HCT116 (cell line): ENCODE measurements around the gene THBS4. TPM values are rescaled to one million over a fixed set of nuclear protein-coding genes. Genes with fewer than 3 reads are reported as not detected.

Experiments
- ATAC-seq: fragments of 200-7000 bp; cut with Tn5 transposase; 2 replicates; pipeline ENCODE4 v1.9.1; 2020; ENCODE audit warnings: mild to moderate bottlenecking, moderate library complexity
- BruUV-seq: library from RNA; stranded (reverse); fragments of 400-500 nt; replicated peaks from 2 replicates; lab custom pipeline; 2021; lab: Mats Ljungman, UMichigan
- CTCF ChIA-PET: fragments of 300-600 bp; sonication (Branson Sonifier 250); formaldehyde crosslinking; loops from one replicate; lab custom pipeline; 2021; ENCODE audit warnings: antibody characterized with exemption; lab: Charles Lee
- POLR2A ChIA-PET: fragments of 300-600, 350-600 bp; sonication (Branson Sonifier 250); formaldehyde crosslinking; loops from one replicate; lab custom pipeline; 2021; ENCODE audit warnings: antibody characterized with exemption; lab: Charles Lee
- RAD21 ChIA-PET, 2 experiments: fragments of 300-600 bp; sonication (Branson Sonifier 250); formaldehyde crosslinking; loops; one replicate each; lab custom pipeline; 2023; ENCODE audit warnings: low total read pairs in 2 of 2; ENCODE audit not compliant: uncharacterized antibody in 2 of 2, unreplicated experiment in 2 of 2, low non-redundant PET in 1 of 2; lab: Charles Lee
- DNase-seq: peaks from one replicate; pipeline ENCODE4 v3.0.0-alpha.2; 2010; ENCODE audit warnings: low read depth, low spot score
- H2AFZ ChIP-seq: fragments of 200-600 bp; shearing (Covaris generic), sonication (generic); 2 replicates; pipeline ENCODE4 v1.6.1; 2017; ENCODE audit warnings: low read depth, mixed run types, mixed read lengths, antibody characterized with exemption, low read length; ENCODE audit not compliant: poor library complexity, severe bottlenecking
- H3K27ac ChIP-seq: 2 replicates; pipeline ENCODE4 v1.5.1; 2012; ENCODE audit warnings: low read depth, low read length
- H3K27me3 ChIP-seq: fragments of 200-600 bp; sonication (generic); 2 replicates; pipeline ENCODE4 v1.6.1; 2016; ENCODE audit warnings: mixed run types, low read length, mixed read lengths; ENCODE audit not compliant: insufficient read depth
- H3K36me3 ChIP-seq, 2 experiments: fragments of 200-500 bp in 1 of 2; fragments of 200-600 bp in 1 of 2; sonication (Bioruptor generic) in 1 of 2; sonication (generic) in 1 of 2; 2 replicates each; pipeline versions ENCODE4 v1.5.1 to v1.6.1; 2014 to 2016; ENCODE audit warnings: low read length in 2 of 2, inconsistent platforms in 1 of 2, mixed read lengths in 1 of 2, mixed run types in 1 of 2; ENCODE audit not compliant: insufficient read depth in 2 of 2, control insufficient read depth in 1 of 2
- H3K4me1 ChIP-seq, 2 experiments: fragments of 200-600 bp in 1 of 2; sonication (generic) in 1 of 2; 2 replicates each; pipeline versions ENCODE4 v1.5.1 to v1.6.1; 2012 to 2017; ENCODE audit warnings: low read length in 2 of 2, inconsistent platforms in 1 of 2, mild to moderate bottlenecking in 1 of 2, mixed read lengths in 1 of 2, mixed run types in 1 of 2, moderate library complexity in 1 of 2; ENCODE audit not compliant: insufficient read depth in 2 of 2, control insufficient read depth in 1 of 2
- H3K4me2 ChIP-seq: fragments of 200-600 bp; sonication (generic); 2 replicates; pipeline ENCODE4 v1.6.1; 2017; ENCODE audit warnings: mixed run types, low read length, mixed read lengths
- H3K4me3 ChIP-seq, 2 experiments: fragments of 200-600 bp in 1 of 2; sonication (generic) in 1 of 2; replicated peaks in 1 of 2; 2 replicates each; pipeline ENCODE4 v1.5.1; 2011 to 2016; ENCODE audit warnings: low read length in 2 of 2, control low read depth in 1 of 2, low read depth in 1 of 2, mild to moderate bottlenecking in 1 of 2, mixed read lengths in 1 of 2, mixed run types in 1 of 2
- H3K79me2 ChIP-seq: fragments of 200-600 bp; sonication (generic); 2 replicates; pipeline ENCODE4 v1.6.1; 2017; ENCODE audit warnings: mild to moderate bottlenecking, mixed run types, low read length, moderate library complexity, mixed read lengths; ENCODE audit not compliant: insufficient read depth
- H3K9ac ChIP-seq: fragments of 200-600 bp; sonication (generic); 2 replicates; pipeline ENCODE4 v1.6.1; 2016; ENCODE audit warnings: low read length, mixed read lengths
- H3K9me2 ChIP-seq: fragments of 200-600 bp; sonication (generic), shearing (Covaris generic); 2 replicates; pipeline ENCODE4 v1.6.1; 2017; ENCODE audit warnings: mixed run types, mild to moderate bottlenecking, moderate library complexity; ENCODE audit not compliant: insufficient read depth
- H3K9me3 ChIP-seq, 2 experiments: fragments of 200-500 bp in 1 of 2; fragments of 200-600 bp in 1 of 2; sonication (Bioruptor generic) in 1 of 2; sonication (generic) in 1 of 2; 2 replicates each; pipeline ENCODE4 v1.6.1; 2014 to 2017; ENCODE audit warnings: low read length in 2 of 2, mixed read lengths in 2 of 2, inconsistent platforms in 1 of 2, low read depth in 1 of 2, mild to moderate bottlenecking in 1 of 2, mixed run types in 1 of 2, moderate library complexity in 1 of 2; ENCODE audit not compliant: control insufficient read depth in 1 of 2, insufficient read depth in 1 of 2
- H4K20me1 ChIP-seq: fragments of 200-600 bp; sonication (generic), shearing (Covaris generic); 2 replicates; pipeline ENCODE4 v1.6.1; 2017; ENCODE audit warnings: mixed run types, mild to moderate bottlenecking, moderate library complexity; ENCODE audit not compliant: insufficient read depth
- CBX3 ChIP-seq: IDR thresholded peaks from 2 replicates; pipeline ENCODE4 v1.6.1; 2012; ENCODE audit warnings: low read depth
- CEBPB ChIP-seq: IDR thresholded peaks from 2 replicates; pipeline ENCODE4 v1.6.1; 2012; ENCODE audit warnings: low read depth
- EGR1 ChIP-seq: IDR thresholded peaks from 2 replicates; pipeline ENCODE4 v1.6.1; 2012; ENCODE audit warnings: low read depth
- ELF1 ChIP-seq: IDR thresholded peaks from 2 replicates; pipeline ENCODE4 v1.6.1; 2012; ENCODE audit warnings: low read depth, borderline replicate concordance
- EZH2 ChIP-seq: fragments of 200-600 bp; sonication (generic); IDR thresholded peaks from 2 replicates; pipeline ENCODE4 v1.6.1; 2017; ENCODE audit warnings: antibody characterized with exemption, mixed run types
- EZH2phosphoT487 ChIP-seq: fragments of 200-600 bp; IDR thresholded peaks from 2 replicates; pipeline ENCODE4 v1.6.1; 2018; ENCODE audit warnings: antibody characterized with exemption, borderline replicate concordance
- FOSL1 ChIP-seq: IDR thresholded peaks from 2 replicates; pipeline ENCODE4 v1.6.1; 2012; ENCODE audit warnings: low read depth
- JUND ChIP-seq: IDR thresholded peaks from 2 replicates; pipeline ENCODE4 v1.6.1; 2012
- POLR2AphosphoS5 ChIP-seq: IDR thresholded peaks from 2 replicates; pipeline ENCODE4 v1.6.1; 2011; ENCODE audit warnings: mild to moderate bottlenecking, low read depth, low read length, moderate library complexity
- SIN3A ChIP-seq: IDR thresholded peaks from 2 replicates; pipeline ENCODE4 v1.6.1; 2012; ENCODE audit warnings: low read depth
- SRF ChIP-seq: IDR thresholded peaks from 2 replicates; pipeline ENCODE4 v1.6.1; 2012; ENCODE audit warnings: low read depth
- YY1 ChIP-seq: IDR thresholded peaks from 2 replicates; pipeline ENCODE4 v1.6.1; 2011; ENCODE audit warnings: low read length, low read depth, moderate library complexity, mild to moderate bottlenecking; ENCODE audit not compliant: insufficient replicate concordance; ENCODE audit errors: extremely low read depth
- ZNF274 ChIP-seq: fragments of 200-500 bp; sonication (Bioruptor generic); IDR thresholded peaks from 2 replicates; pipeline ENCODE4 v1.6.1; 2014; ENCODE audit warnings: mild to moderate bottlenecking, low read depth, low read length, inconsistent platforms
- intact Hi-C: fragments of 100-400 bp; cut with micrococcal nuclease; formaldehyde crosslinking; loops from 2 replicates; pipeline ENCODE4 v1.10.0; 2022
- total RNA-seq: library from RNA; stranded (reverse); gene quantifications from one replicate; pipeline ENCODE4 v1.2.1, GENCODE V29; 2021; ENCODE audit not compliant: unreplicated experiment
- TF ChIP-seq, protein P1 (sequence below): IDR thresholded peaks from 2 replicates; pipeline ENCODE4 v1.6.1; 2011; ENCODE audit warnings: mild to moderate bottlenecking, low read length, moderate library complexity; ENCODE audit not compliant: insufficient replicate concordance; ENCODE audit errors: extremely low read depth
- TF ChIP-seq, protein P2 (sequence below): IDR thresholded peaks from 2 replicates; pipeline ENCODE4 v1.6.1; 2012
- TF ChIP-seq, protein P3 (sequence below): IDR thresholded peaks from 2 replicates; pipeline ENCODE4 v1.6.1; 2012
- TF ChIP-seq, protein P4 (sequence below), 3 experiments: fragments of 200-600 bp in 1 of 3; sonication (generic) in 1 of 3; IDR thresholded peaks in 2 of 3; conservative IDR thresholded peaks in 1 of 3; 2 replicates each; pipeline ENCODE4 v1.5.1; 2012 to 2017; ENCODE audit warnings: low read depth in 2 of 3, low read length in 2 of 3, antibody characterized with exemption in 1 of 3, borderline replicate concordance in 1 of 3, control low read depth in 1 of 3, mild to moderate bottlenecking in 1 of 3, mixed read lengths in 1 of 3, mixed run types in 1 of 3, moderate library complexity in 1 of 3; ENCODE audit not compliant: insufficient read depth in 1 of 3

The THBS4 gene
- total RNA-seq, 1 experiment from 2014 or later: 1.5 TPM

DNA sequence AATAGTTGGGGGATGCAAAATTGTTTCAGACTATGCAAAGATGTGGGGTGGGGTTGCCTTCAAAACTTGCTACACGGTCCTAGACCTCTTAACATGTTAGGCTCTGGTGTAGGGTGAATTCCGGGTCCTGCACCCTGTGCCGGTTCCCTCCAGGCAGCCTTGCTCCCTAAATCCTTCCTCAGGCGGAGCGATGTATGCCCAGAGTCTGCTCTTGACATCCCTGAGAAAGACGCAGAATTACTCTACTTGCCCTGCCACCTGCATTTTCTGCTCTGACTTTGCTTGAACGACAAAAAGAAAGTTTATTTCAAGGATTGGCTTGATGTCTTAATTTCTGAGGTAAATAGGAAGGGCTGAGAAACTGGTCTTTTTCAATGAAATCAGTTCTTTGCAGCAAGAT lies 691 bp downstream of the THBS4 start:
- H3K27ac ChIP-seq: no peak overlapping the region
- H3K9me3 ChIP-seq: no peaks in the 10 kb centered on the region
- DNase-seq: no peak
- H3K36me3 ChIP-seq: no peaks in the 10 kb centered on the region
- H3K4me2 ChIP-seq: no peak overlapping the region
- H3K4me1 ChIP-seq: no peaks in the 10 kb centered on the region
- BruUV-seq: no TSS peak
- H3K9me2 ChIP-seq: no peaks in the 10 kb centered on the region
- H4K20me1 ChIP-seq: no peaks in the 10 kb centered on the region
- H3K9ac ChIP-seq: no peak overlapping the region
- ChIA-PET RAD21 (no interaction called here), CTCF (no interaction called here), POLR2A (no interaction called here)
- H3K4me3 ChIP-seq: no peak overlapping the region
- H2AFZ ChIP-seq: no peak overlapping the region
- H3K27me3 ChIP-seq: no peaks in the 10 kb centered on the region
- no peak for ATAC-seq
- no peak for TF ChIP-seq SRF
- TF ChIP-seq YY1: no peak
- no peak for TF ChIP-seq EZH2phosphoT487
- TF ChIP-seq JUND: no peak
- no peak for TF ChIP-seq CEBPB
- TF ChIP-seq SIN3A: no peak
- no peak for TF ChIP-seq CBX3
- TF ChIP-seq FOSL1: no peak
- TF ChIP-seq EGR1: no peak
- TF ChIP-seq, protein P1, sequence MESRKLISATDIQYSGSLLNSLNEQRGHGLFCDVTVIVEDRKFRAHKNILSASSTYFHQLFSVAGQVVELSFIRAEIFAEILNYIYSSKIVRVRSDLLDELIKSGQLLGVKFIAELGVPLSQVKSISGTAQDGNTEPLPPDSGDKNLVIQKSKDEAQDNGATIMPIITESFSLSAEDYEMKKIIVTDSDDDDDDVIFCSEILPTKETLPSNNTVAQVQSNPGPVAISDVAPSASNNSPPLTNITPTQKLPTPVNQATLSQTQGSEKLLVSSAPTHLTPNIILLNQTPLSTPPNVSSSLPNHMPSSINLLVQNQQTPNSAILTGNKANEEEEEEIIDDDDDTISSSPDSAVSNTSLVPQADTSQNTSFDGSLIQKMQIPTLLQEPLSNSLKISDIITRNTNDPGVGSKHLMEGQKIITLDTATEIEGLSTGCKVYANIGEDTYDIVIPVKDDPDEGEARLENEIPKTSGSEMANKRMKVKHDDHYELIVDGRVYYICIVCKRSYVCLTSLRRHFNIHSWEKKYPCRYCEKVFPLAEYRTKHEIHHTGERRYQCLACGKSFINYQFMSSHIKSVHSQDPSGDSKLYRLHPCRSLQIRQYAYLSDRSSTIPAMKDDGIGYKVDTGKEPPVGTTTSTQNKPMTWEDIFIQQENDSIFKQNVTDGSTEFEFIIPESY: no peak
- TF ChIP-seq, protein P2, sequence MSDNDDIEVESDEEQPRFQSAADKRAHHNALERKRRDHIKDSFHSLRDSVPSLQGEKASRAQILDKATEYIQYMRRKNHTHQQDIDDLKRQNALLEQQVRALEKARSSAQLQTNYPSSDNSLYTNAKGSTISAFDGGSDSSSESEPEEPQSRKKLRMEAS: no peak
- TF ChIP-seq, protein P3, sequence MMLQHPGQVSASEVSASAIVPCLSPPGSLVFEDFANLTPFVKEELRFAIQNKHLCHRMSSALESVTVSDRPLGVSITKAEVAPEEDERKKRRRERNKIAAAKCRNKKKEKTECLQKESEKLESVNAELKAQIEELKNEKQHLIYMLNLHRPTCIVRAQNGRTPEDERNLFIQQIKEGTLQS: no peak
- TF ChIP-seq ZNF274: no peak
- TF ChIP-seq, protein P4, sequence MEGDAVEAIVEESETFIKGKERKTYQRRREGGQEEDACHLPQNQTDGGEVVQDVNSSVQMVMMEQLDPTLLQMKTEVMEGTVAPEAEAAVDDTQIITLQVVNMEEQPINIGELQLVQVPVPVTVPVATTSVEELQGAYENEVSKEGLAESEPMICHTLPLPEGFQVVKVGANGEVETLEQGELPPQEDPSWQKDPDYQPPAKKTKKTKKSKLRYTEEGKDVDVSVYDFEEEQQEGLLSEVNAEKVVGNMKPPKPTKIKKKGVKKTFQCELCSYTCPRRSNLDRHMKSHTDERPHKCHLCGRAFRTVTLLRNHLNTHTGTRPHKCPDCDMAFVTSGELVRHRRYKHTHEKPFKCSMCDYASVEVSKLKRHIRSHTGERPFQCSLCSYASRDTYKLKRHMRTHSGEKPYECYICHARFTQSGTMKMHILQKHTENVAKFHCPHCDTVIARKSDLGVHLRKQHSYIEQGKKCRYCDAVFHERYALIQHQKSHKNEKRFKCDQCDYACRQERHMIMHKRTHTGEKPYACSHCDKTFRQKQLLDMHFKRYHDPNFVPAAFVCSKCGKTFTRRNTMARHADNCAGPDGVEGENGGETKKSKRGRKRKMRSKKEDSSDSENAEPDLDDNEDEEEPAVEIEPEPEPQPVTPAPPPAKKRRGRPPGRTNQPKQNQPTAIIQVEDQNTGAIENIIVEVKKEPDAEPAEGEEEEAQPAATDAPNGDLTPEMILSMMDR (IDR thresholded peaks at IDR 0.05 in 2 of 3, conservative IDR thresholded peaks at IDR 0.05 in 1 of 3; ENCODE audit: borderline replicate concordance in 1 of 3, insufficient read depth in 1 of 3, low read depth in 2 of 3, low read length in 2 of 3): no peak
- no peak for TF ChIP-seq EZH2
- TF ChIP-seq POLR2AphosphoS5: no peak
- no peak for TF ChIP-seq ELF1
- H3K79me2 ChIP-seq: no peaks in the 10 kb centered on the region
- intact Hi-C loops: no loop called here
